Tongue (tissue), 2 donors: ENCODE measurements around the gene FAM72B. TPM values are rescaled to one million over a fixed set of nuclear protein-coding genes. Genes with fewer than 3 reads are reported as not detected.
"Not testable (repeated sequence)": the region's sequence is repeated elsewhere in the genome, so short reads cannot be mapped to it uniquely, and the experiment has no call there.

Experiments used
- DNase-seq: peaks from one replicate; pipeline ENCODE4 v3.0.0-alpha.2; 2015
- total RNA-seq: library from RNA; depleted of rRNA; stranded (reverse); fragments of >200 nt; gene quantifications from one replicate; pipeline ENCODE4 v1.2.3, GENCODE V29; 2014

FAM72B gene
- total RNA-seq, 1 donor from 2014 or later: 1.5 TPM

DNA sequence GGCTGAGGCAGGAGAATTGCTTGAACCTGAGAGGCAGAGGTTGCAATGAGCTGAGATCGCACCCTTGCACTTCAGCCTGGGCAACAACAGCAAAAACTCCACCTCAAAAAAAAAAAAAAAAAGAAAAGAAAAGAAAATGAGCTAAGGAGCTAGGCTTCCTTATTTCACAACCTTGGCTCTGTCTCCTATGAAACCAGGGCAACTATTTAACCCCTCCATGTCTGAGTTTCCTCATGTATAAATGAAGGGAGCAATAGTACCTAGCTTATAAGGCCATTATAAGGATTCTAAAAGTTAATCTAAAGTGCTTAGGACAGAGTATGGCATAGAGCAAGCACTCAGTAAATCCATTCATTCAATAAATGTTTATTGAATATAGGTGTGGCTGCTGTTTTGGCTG is 32.8 kb downstream of the FAM72B start:
- not testable (repeated sequence) for DNase-seq

DNA sequence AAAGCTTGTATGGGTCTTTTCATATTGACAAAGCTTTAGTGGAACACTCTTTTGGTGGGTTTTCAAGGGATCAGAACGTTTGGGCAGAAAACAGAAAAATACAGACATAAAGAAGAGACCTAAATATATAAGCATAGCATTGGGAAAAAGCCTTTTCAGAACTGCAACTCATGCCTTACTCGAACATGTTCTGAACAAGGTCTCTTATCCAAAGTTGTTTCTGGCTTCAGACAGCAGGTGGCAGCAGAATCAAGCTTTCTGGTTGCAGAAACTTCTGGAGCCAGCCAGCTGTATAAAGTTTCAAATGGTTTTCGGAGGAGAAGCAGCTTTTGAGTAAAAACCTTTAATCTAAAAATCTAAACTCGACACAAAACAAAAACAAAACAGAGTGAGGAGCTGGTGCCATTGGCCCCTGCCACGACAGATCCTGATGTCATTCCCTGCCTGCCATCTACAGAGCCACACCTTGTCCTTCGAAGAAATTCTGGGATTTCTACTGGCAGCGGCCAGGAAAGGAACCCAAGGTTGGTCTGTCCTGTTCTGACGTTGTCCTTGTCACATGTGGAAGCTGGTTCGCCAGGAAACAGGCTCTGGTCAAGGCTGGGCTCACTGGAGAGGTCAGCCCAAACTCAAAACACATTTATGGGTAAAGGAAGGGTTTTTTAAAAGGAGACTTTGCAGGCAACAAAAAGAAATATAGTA is 35.5 kb downstream of the FAM72B start:
- not testable (repeated sequence) for DNase-seq

DNA sequence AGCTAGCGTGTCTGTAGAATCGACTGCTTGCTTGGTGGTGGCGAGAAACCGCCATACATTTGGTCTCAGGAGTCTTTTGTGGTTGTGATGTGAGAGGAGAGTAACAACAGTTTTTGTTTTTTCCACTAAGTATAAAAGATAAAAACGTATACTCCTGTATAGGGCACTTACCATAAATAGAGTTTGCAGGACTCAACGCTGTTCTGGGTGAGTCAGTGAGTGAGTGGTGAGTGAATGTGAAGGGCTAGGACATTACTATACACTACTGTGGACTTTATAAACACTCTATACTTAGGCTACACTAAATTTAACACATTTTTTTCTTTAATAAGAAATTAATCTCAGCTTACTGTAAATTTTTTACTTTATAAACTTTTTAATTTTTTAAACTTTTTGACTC is 43.7 kb downstream of the FAM72B start:
- DNase-seq: not testable (repeated sequence)

DNA sequence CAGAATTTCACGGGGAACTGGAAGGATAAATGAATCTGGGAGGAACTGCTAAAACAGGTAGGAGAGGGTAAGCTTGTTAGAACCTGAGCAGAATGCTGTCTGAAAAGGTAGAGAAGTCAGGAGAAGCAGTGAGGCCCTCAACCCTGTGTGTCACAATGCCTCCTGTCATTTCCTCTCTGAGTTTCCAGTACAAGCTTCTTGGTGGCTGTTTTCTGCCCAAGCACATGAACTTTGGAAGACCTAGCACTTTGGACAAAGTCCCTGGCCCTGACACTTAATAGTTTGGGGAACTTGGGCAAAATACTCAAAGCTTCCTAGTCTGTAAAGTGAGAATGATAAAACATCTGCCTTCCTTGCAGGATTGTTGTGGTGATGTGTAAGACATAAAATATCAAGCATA is 52.6 kb downstream of the FAM72B start:
- not testable (repeated sequence) for DNase-seq

DNA sequence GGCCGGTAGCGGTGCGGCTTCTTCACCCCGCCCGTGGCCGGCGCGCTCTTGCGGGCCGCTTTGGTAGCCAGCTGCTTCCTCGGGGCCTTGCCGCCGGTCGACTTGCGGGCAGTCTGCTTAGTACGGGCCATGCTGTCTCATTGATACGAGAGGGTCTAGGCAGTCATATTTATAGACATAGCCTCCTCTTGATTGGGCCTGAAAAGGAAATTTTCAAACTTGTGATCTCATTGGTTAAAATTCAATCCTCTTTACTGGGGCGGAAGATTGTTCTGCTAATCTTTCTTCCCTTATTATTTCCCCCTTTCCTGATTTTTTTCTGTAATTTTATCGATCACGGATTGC is 65.7 kb downstream of the FAM72B start:
- DNase-seq: peak; percentile 3

Other genes starting within 250 kb of the FAM72B start
- 31.9 TPM for gene SRGAP2C, start 635 bp upstream of the FAM72B start, total RNA-seq